Right lobe of liver (tissue), 4 donors: ENCODE measurements around the gene CD48.

ENCODE experiments used
- POLR2A ChIP-seq: fragments of 450-650 bp; IDR thresholded peaks from one replicate; pipeline ENCODE4 v1.6.1; 2017; ENCODE audit warnings: antibody characterized with exemption, mild to moderate bottlenecking
- TF ChIP-seq, protein P1 (sequence below), 4 donors: fragments of 200-600 bp in 3 of 4; fragments of 450-650 bp in 1 of 4; IDR thresholded peaks; one replicate each; pipeline versions ENCODE4 v1.5.1 to v1.8.0; 2016 to 2022; ENCODE audit warnings: antibody characterized with exemption in 4 of 4, mild to moderate bottlenecking in 2 of 4
- donor health status: DM: no; HTN: no; CAD: no.
- donor health status: DM: no; HTN: no; CAD: no.
- donor health status: DM: no; HTN: yes; CAD: no.

DNA sequence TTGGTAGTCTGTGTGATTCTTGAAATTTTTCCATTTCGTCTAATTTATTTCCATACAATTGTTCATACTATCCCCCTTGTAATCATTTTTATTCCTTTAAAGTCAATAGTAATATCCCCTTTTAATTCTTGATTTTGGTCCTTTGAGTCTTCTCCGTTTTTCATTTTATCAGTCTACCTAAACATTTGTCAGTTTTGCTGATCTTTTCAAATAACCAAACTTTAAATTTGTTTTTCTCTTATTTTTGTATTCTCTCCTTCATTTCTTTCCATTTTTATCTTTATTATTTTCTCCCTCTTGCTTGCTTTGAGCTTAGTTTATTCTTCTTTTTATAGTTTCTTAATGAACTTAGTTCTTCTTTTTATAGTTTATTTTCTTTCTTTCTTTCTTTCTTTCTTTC, 43.7 kb downstream of the CD48 start:
- TF ChIP-seq, protein P1, sequence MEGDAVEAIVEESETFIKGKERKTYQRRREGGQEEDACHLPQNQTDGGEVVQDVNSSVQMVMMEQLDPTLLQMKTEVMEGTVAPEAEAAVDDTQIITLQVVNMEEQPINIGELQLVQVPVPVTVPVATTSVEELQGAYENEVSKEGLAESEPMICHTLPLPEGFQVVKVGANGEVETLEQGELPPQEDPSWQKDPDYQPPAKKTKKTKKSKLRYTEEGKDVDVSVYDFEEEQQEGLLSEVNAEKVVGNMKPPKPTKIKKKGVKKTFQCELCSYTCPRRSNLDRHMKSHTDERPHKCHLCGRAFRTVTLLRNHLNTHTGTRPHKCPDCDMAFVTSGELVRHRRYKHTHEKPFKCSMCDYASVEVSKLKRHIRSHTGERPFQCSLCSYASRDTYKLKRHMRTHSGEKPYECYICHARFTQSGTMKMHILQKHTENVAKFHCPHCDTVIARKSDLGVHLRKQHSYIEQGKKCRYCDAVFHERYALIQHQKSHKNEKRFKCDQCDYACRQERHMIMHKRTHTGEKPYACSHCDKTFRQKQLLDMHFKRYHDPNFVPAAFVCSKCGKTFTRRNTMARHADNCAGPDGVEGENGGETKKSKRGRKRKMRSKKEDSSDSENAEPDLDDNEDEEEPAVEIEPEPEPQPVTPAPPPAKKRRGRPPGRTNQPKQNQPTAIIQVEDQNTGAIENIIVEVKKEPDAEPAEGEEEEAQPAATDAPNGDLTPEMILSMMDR (IDR thresholded peaks at IDR 0.05), result no peak
- TF ChIP-seq POLR2A, result no peak
